Heart left ventricle (tissue), 16 donors: ENCODE data around the gene EP400. TPM values are rescaled to one million over a fixed set of nuclear protein-coding genes. Genes with fewer than 3 reads are reported as not detected.

Experiments used
- ATAC-seq, 4 donors: fragments of 200-7000 bp; cut with Tn5 transposase; one replicate each; pipeline ENCODE4 v1.9.1; 2020 to 2022; ENCODE audit warnings: moderate library complexity in 4 of 4, mild to moderate bottlenecking in 3 of 4, moderate number of reproducible peaks in 1 of 4
- DNase-seq, 5 donors: peaks; one replicate each; pipeline ENCODE4 v3.0.0-alpha.2; 2020
- H3K27ac ChIP-seq, 12 donors: fragments of 200-600 bp; sonication (generic) in 4 of 12; one replicate each; pipeline versions ENCODE4 v1.5.0 to v1.8.0; 2016 to 2022; ENCODE audit warnings: mild to moderate bottlenecking in 2 of 12
- H3K27me3 ChIP-seq, 9 donors: fragments of 200-600 bp; sonication (generic) in 2 of 9; one replicate each; pipeline versions ENCODE4 v1.5.1 to v1.8.0; 2016 to 2022; ENCODE audit warnings: mild to moderate bottlenecking in 3 of 9
- H3K36me3 ChIP-seq, 9 donors: fragments of 200-600 bp; sonication (generic) in 2 of 9; one replicate each; pipeline versions ENCODE4 v1.5.0 to v1.8.0; 2018 to 2022; ENCODE audit warnings: mild to moderate bottlenecking in 2 of 9
- H3K4me1 ChIP-seq, 12 donors: fragments of 200-600 bp; sonication (generic) in 4 of 12; one replicate each; pipeline versions ENCODE4 v1.5.0 to v1.8.0; 2016 to 2022; ENCODE audit warnings: mild to moderate bottlenecking in 3 of 12
- H3K4me3 ChIP-seq, 12 donors: fragments of 200-600 bp; sonication (generic) in 4 of 12; one replicate each; pipeline versions ENCODE4 v1.5.0 to v1.8.0; 2017 to 2022; ENCODE audit warnings: mild to moderate bottlenecking in 9 of 12, moderate library complexity in 4 of 12
- H3K9me3 ChIP-seq, 12 donors: fragments of 200-600 bp; sonication (generic) in 4 of 12; one replicate each; pipeline versions ENCODE4 v1.5.0 to v1.8.0; 2016 to 2022; ENCODE audit warnings: mild to moderate bottlenecking in 1 of 12
- CTCF ChIP-seq, 12 donors: fragments of 200-600 bp; sonication (generic) in 4 of 12; IDR thresholded peaks; one replicate each; pipeline versions ENCODE4 v1.5.0 to v1.8.0; 2018 to 2022; ENCODE audit warnings: antibody characterized with exemption in 12 of 12, mild to moderate bottlenecking in 5 of 12
- POLR2A ChIP-seq, 2 donors: fragments of 450-650 bp; IDR thresholded peaks; one replicate each; pipeline ENCODE4 v1.6.1; 2017; ENCODE audit warnings: antibody characterized with exemption in 2 of 2, mild to moderate bottlenecking in 2 of 2, moderate library complexity in 2 of 2
- WGBS, 4 donors: extraction: QIAGEN DNeasy Blood & Tissue Kit in 2 of 4; methylation state at CpG; one replicate each; pipeline versions ENCODE4 v1.1.5 to v1.1.7; 2013 to 2018; 5-methylcytosine and 5-hydroxymethylcytosine counted together
- intact Hi-C, 10 donors: fragments of 100-400 bp; cut with DNase I; formaldehyde crosslinking; loops; one replicate each; pipeline versions ENCODE4 v1.11.1 to v1.14.2; 2022
- polyA plus RNA-seq, 2 donors: library from polyadenylated mRNA; stranded (reverse); fragments of 200-250 nt; gene quantifications; one replicate each; pipeline ENCODE4 v1.2.3, GENCODE V29; 2013
- total RNA-seq, 9 donors: library from RNA; depleted of rRNA in 2 of 9; stranded (reverse); fragments of >200 nt in 2 of 9; fragmentation: NEBNext Ultra II Directional in 3 of 9; extraction: Animal tissue kit (Norgen Biotek cat#: 25700) in 3 of 9; gene quantifications; one replicate each; pipeline versions ENCODE4 v1.1.0 to v1.2.4, GENCODE V29; 2016 to 2023
- donor health status: ischemic (EF 13 %, LVEDD 7.1; RV severe dilation, severe dysfunction).
- donor health status: healthy with polysubstance abuse.
- donor health status: DM: no; HTN: yes; CAD: no.
- donor health status: DM: no; HTN: no; CAD: no.
- donor health status: ischemic (EF 25% LVEDD 6.9; RV normal size, moderate dysfunction).
- donor health status: ischemic (EF 25% LVEDD 5.7; RV mildly dilated, moderate dysfunction).
- donor health status: healthy.
- donor health status: DM: yes; HTN: yes; CAD: no.
- donor health status: ischemic (EF 35%, LVEDD 5.7; RV mildly dilated, moderate dysfunction).
- donor health status: nonischemic (EF 11% LVEDD 7.7; RV severe dilation, severe dysfunction).
- donor health status: DM: yes; HTN: yes; CAD: no.
- donor health status: PGD.
- donor health status: ischemic (EF 29% LVEDD 5.4; RV normal size, mild dysfunction).
- donor health status: nonischemic (EF 23%, LVEDD 6.1; RV moderate dilation, normal function).

The EP400 gene
- total and polyA plus RNA-seq, 11 donors: 9.8 to 27.8 (median 13.5) TPM

GRCh38 chr12:132110677-132111076 is 160.9 kb downstream of the EP400 start:
- no peak overlapping the region for H3K4me3 ChIP-seq
- no peaks in the 10 kb centered on the region for H3K27me3 ChIP-seq
- DNase-seq: no peak
- TF ChIP-seq CTCF (IDR thresholded peaks at IDR 0.05) (no peak), POLR2A (IDR thresholded peaks at IDR 0.05) (no peak)
- no peaks in the 10 kb centered on the region for H3K9me3 ChIP-seq
- H3K36me3 ChIP-seq: peaks cover 0 to 87% (median 74%) of the 10 kb centered on the region in 9 donors
- H3K4me1 ChIP-seq: no peaks in the 10 kb centered on the region
- ATAC-seq: no peak
- H3K27ac ChIP-seq: no peak overlapping the region
- intact Hi-C loops: no loop called here
- 79 to 96% (median 91%) methylated on average over 3 of the region's 3 CpGs for WGBS, 4 donors

- no peak for DNase-seq
- 89 to 92% (median 91%) methylated on average over 19 of the region's 19 CpGs for WGBS, 4 donors
- no peak for ATAC-seq
Measured at GRCh38 chr12:132111654-132112304, 162.0 kb downstream of the EP400 start.

GRCh38 chr12:132114667-132115066 is 164.9 kb downstream of the EP400 start:
- TF ChIP-seq POLR2A (IDR thresholded peaks at IDR 0.05): no peak
- WGBS, 4 donors: 89 to 97% (median 96%) methylated on average over 6 of the region's 6 CpGs
- H3K4me3 ChIP-seq: no peak overlapping the region
- H3K4me1 ChIP-seq: no peaks in the 10 kb centered on the region
- no peaks in the 10 kb centered on the region for H3K27me3 ChIP-seq
- DNase-seq (no peak), ATAC-seq (no peak)
- peaks cover 0 to 87% (median 69%) of the 10 kb centered on the region in 9 donors for H3K36me3 ChIP-seq
- H3K27ac ChIP-seq: no peak overlapping the region
- intact Hi-C loops: no loop called here
- H3K9me3 ChIP-seq: no peaks in the 10 kb centered on the region

More at GRCh38 chr12:132111654-132112304, 162.0 kb downstream of the EP400 start:
- intact Hi-C loops: no loop called here
- Histone ChIP-seq H3K27ac (no peak overlapping the region), H3K9me3 (no peaks in the 10 kb centered on the region), H3K36me3 (peaks cover 0 to 89% (median 73%) of the 10 kb centered on the region in 9 donors), H3K4me1 (no peaks in the 10 kb centered on the region), H3K4me3 (no peak overlapping the region), H3K27me3 (no peaks in the 10 kb centered on the region)
- TF ChIP-seq CTCF (IDR thresholded peaks at IDR 0.05) (no peak), POLR2A (IDR thresholded peaks at IDR 0.05) (no peak)

- 93 to 98% (median 98%) methylated on average over 9 of the region's 9 CpGs for WGBS, 4 donors
- Histone ChIP-seq H3K36me3 (peaks cover 0 to 79% (median 66%) of the 10 kb centered on the region in 9 donors), H3K27me3 (no peaks in the 10 kb centered on the region), H3K27ac (no peak overlapping the region), H3K9me3 (no peaks in the 10 kb centered on the region), H3K4me1 (no peaks in the 10 kb centered on the region), H3K4me3 (no peak overlapping the region)
- ATAC-seq (no peak), DNase-seq (no peak)
- intact Hi-C loops: no loop called here
- no peak for TF ChIP-seq POLR2A (IDR thresholded peaks at IDR 0.05)
- no peak for TF ChIP-seq CTCF (IDR thresholded peaks at IDR 0.05)
Measured at GRCh38 chr12:132115500-132115899, 165.8 kb downstream of the EP400 start.
